GM18873 (cell line): ENCODE measurements around the gene RNF186.
"Not testable (repeated sequence)": the region's sequence is repeated elsewhere in the genome, so short reads cannot be mapped to it uniquely, and the experiment has no call there.

Source experiments
- ATAC-seq: cut with Tn5 transposase; IDR thresholded peaks from one replicate; pipeline ENCODE4 v1.9.1; 2021; ENCODE audit warnings: mild to moderate bottlenecking, moderate library complexity, moderate number of reproducible peaks; ENCODE audit not compliant: unreplicated experiment, low FRiP score

The RNF186 gene

GRCh38 chr1:19828546-19828945 is 13.5 kb upstream of the RNF186 start:
- no peak for ATAC-seq

GRCh38 chr1:19825298-19825697 is 10.2 kb upstream of the RNF186 start:
- no peak for ATAC-seq

GRCh38 chr1:19824541-19824940 is 9.5 kb upstream of the RNF186 start:
- no peak for ATAC-seq

- ATAC-seq: no peak
Measured at GRCh38 chr1:19824036-19824435, 9.0 kb upstream of the RNF186 start.

- ATAC-seq: no peak
Measured at GRCh38 chr1:19819701-19820100, 4.6 kb upstream of the RNF186 start.

- ATAC-seq: no peak
Measured at GRCh38 chr1:19818324-19818723, 3.2 kb upstream of the RNF186 start.

GRCh38 chr1:19817160-19817559 is 2.1 kb upstream of the RNF186 start:
- ATAC-seq: no peak

GRCh38 chr1:19816737-19817086 is 1.6 kb upstream of the RNF186 start:
- not testable (repeated sequence) for ATAC-seq

GRCh38 chr1:19815801-19816736 is 986 bp upstream of the RNF186 start:
- no peak for ATAC-seq

- ATAC-seq: no peak
Measured at GRCh38 chr1:19814244-19814661, 830 bp downstream of the RNF186 start.

GRCh38 chr1:19813643-19813960 is 1.5 kb downstream of the RNF186 start:
- no peak for ATAC-seq

- no peak for ATAC-seq
Measured at GRCh38 chr1:19812875-19813642, 2.0 kb downstream of the RNF186 start.

- no peak for ATAC-seq
Measured at GRCh38 chr1:19811206-19811851, 3.8 kb downstream of the RNF186 start.

GRCh38 chr1:19809044-19809750 is 5.9 kb downstream of the RNF186 start:
- no peak for ATAC-seq

GRCh38 chr1:19808351-19808750 is 6.7 kb downstream of the RNF186 start:
- no peak for ATAC-seq

GRCh38 chr1:19804831-19805251 is 10.2 kb downstream of the RNF186 start:
- ATAC-seq: no peak

GRCh38 chr1:19802269-19802668 is 12.8 kb downstream of the RNF186 start:
- ATAC-seq: no peak

GRCh38 chr1:19800076-19800804 is 14.8 kb downstream of the RNF186 start:
- ATAC-seq: no peak

GRCh38 chr1:19799230-19800075 is 15.6 kb downstream of the RNF186 start, which contains the start of gene TMCO4:
TSS of gene TMCO4 (minus strand) at chr1:19799916. CDS start at chr1:19780758, 19,158 bp downstream.
- no peak for ATAC-seq
